T-cell (primary cell): ENCODE measurements around the gene WNK2. TPM values are rescaled to one million over a fixed set of nuclear protein-coding genes. Genes with fewer than 3 reads are reported as not detected.

Source experiments
- ATAC-seq, 4 experiments: fragments of 200-7000 bp in 3 of 4; fragments of 150-1000 bp in 1 of 4; cut with Tn5 transposase; replicated peaks in 1 of 4; 1 replicate in 3 of 4; 2 replicates in 1 of 4; pipeline ENCODE4 v1.10.0; 2021; ENCODE audit warnings: moderate library complexity in 3 of 4, mild to moderate bottlenecking in 2 of 4, moderate number of reproducible peaks in 1 of 4
- CTCF ChIA-PET, 2 donors: fragments of 300-600 bp; sonication (Branson Sonifier 250); formaldehyde crosslinking; loops; one replicate each; lab custom pipeline; 2022; ENCODE audit warnings: antibody characterized with exemption in 2 of 2; lab: Charles Lee
- POLR2A ChIA-PET, 2 donors: fragments of 300-600 bp; sonication (Branson Sonifier 250); formaldehyde crosslinking; loops; one replicate each; lab custom pipeline; 2022; ENCODE audit warnings: antibody characterized with exemption in 2 of 2; lab: Charles Lee
- DNase-seq, 35 experiments: peaks; one replicate each; pipeline versions ENCODE4 v3.0.0 to v3.0.0-alpha.2; 2013 to 2023
- H3K27ac ChIP-seq: one replicate; pipeline ENCODE4 v1.5.1; 2013; ENCODE audit warnings: low read length
- H3K27me3 ChIP-seq, 2 experiments: replicated peaks in 1 of 2; 1 replicate in 1 of 2; 2 replicates in 1 of 2; pipeline versions ENCODE4 v1.6.1 to v1.7.0; 2013; ENCODE audit warnings: low read length in 1 of 2, mixed read lengths in 1 of 2; ENCODE audit not compliant: control insufficient read depth in 2 of 2, insufficient read depth in 2 of 2; ENCODE audit errors: extremely low read depth in 1 of 2
- H3K36me3 ChIP-seq, 2 donors: 1 replicate in 1 of 2; 2 replicates in 1 of 2; pipeline versions ENCODE4 v1.6.1 to v1.7.0; 2013; ENCODE audit warnings: low read length in 1 of 2; ENCODE audit not compliant: control insufficient read depth in 2 of 2, insufficient read depth in 1 of 2; ENCODE audit errors: extremely low read depth in 1 of 2
- H3K4me1 ChIP-seq, 2 experiments: 1 replicate in 1 of 2; 2 replicates in 1 of 2; pipeline versions ENCODE4 v1.6.1 to v1.7.0; 2013; ENCODE audit warnings: low read length in 2 of 2, mixed read lengths in 1 of 2; ENCODE audit not compliant: insufficient read depth in 2 of 2, control insufficient read depth in 1 of 2; ENCODE audit errors: extremely low read depth in 1 of 2
- H3K4me3 ChIP-seq, 2 donors: 1 replicate in 1 of 2; 2 replicates in 1 of 2; pipeline versions ENCODE4 v1.5.1 to v1.7.0; 2013; ENCODE audit warnings: mild to moderate bottlenecking in 2 of 2, low read length in 1 of 2, moderate library complexity in 1 of 2; ENCODE audit not compliant: control insufficient read depth in 1 of 2; ENCODE audit errors: extremely low read depth in 1 of 2
- H3K9me3 ChIP-seq: 2 replicates; pipeline ENCODE4 v1.7.0; 2013
- H3K27ac Mint-ChIP-seq, 2 donors: one replicate each; pipeline ENCODE4 v1.8.0; 2020 to 2021; ENCODE audit warnings: mild to moderate bottlenecking in 2 of 2, mixed read lengths in 2 of 2
- H3K27me3 Mint-ChIP-seq, 2 donors: one replicate each; pipeline ENCODE4 v1.8.0; 2021 to 2022; ENCODE audit warnings: mixed read lengths in 2 of 2
- H3K36me3 Mint-ChIP-seq: one replicate; pipeline ENCODE4 v1.8.0; 2021; ENCODE audit warnings: mixed read lengths
- H3K4me1 Mint-ChIP-seq, 3 donors: one replicate each; pipeline ENCODE4 v1.8.0; 2020 to 2022; ENCODE audit warnings: mixed read lengths in 3 of 3, mild to moderate bottlenecking in 1 of 3
- H3K4me3 Mint-ChIP-seq, 3 donors: one replicate each; pipeline ENCODE4 v1.8.0; 2020 to 2022; ENCODE audit warnings: mild to moderate bottlenecking in 3 of 3, mixed read lengths in 3 of 3, moderate library complexity in 3 of 3
- H3K9me3 Mint-ChIP-seq, 3 donors: one replicate each; pipeline ENCODE4 v1.8.0; 2020 to 2022; ENCODE audit warnings: mixed read lengths in 3 of 3
- WGBS: methylation state at CpG from one replicate; pipeline ENCODE4 v1.1.5; 2013; ENCODE audit warnings: missing lambda C conversion rate; ENCODE audit not compliant: insufficient coverage; 5-methylcytosine and 5-hydroxymethylcytosine counted together
- total RNA-seq, 35 experiments: library from RNA in 6 of 35; stranded (reverse) in 6 of 35; fragments of 120-200 nt in 1 of 35; gene quantifications; one replicate each; pipeline versions ENCODE4 v1.2.1 to v1.2.4 and lab custom pipeline; 2013 to 2026

WNK2 gene
- total RNA-seq, 5 donors from 2014 or later (not counting 1 experiment from before 2014, with no cell fraction given) = 0.12 to 0.95 (median 0.48) TPM

GRCh38 chr9:93212409-93212808, 28.5 kb downstream of the WNK2 start:
- Histone ChIP-seq H3K4me3 (no peak overlapping the region), H3K27me3 (peaks cover 0 to 4% of the 10 kb centered on the region in 2 experiments), H3K4me1 (no peaks in the 10 kb centered on the region), H3K27ac (no peak overlapping the region), H3K9me3 (no peaks in the 10 kb centered on the region), H3K36me3 (no peaks in the 10 kb centered on the region)
- Mint-ChIP-seq H3K27me3 (peaks cover 0 to 2% of the 10 kb centered on the region in 2 donors), H3K27ac (no peak overlapping the region), H3K9me3 (peaks cover 5 to 6% (median 6%) of the 10 kb centered on the region in 3 donors), H3K4me3 (no peak overlapping the region), H3K36me3 (peaks cover 6% of the 10 kb centered on the region), H3K4me1 (no peaks in the 10 kb centered on the region)
- DNase-seq (no peak), ATAC-seq (no peak)
- 75% methylated on average over 5 of the region's 5 CpGs for WGBS
- CTCF ChIA-PET = no interaction called here
- POLR2A ChIA-PET = no interaction called here

- Histone ChIP-seq H3K27ac (no peak overlapping the region), H3K36me3 (no peaks in the 10 kb centered on the region), H3K9me3 (no peaks in the 10 kb centered on the region), H3K27me3 (peaks cover 0 to 14% of the 10 kb centered on the region in 2 experiments), H3K4me1 (no peaks in the 10 kb centered on the region), H3K4me3 (no peak overlapping the region)
- ATAC-seq = no peak
- WGBS = 83% methylated on average over 1 of the region's 1 CpG
- Mint-ChIP-seq H3K4me3 (no peak overlapping the region), H3K36me3 (peaks cover 6% of the 10 kb centered on the region), H3K27me3 (peaks cover 0 to 2% of the 10 kb centered on the region in 2 donors), H3K9me3 (peaks cover 0 to 6% (median 5%) of the 10 kb centered on the region in 3 donors), H3K4me1 (no peaks in the 10 kb centered on the region), H3K27ac (no peak overlapping the region)
- POLR2A ChIA-PET = no interaction called here
- no peak for DNase-seq
- CTCF ChIA-PET = no interaction called here
These were observed 32.1 kb downstream of the WNK2 start for GRCh38 chr9:93216073-93216365.

GRCh38 chr9:93217706-93218105, 33.8 kb downstream of the WNK2 start:
- Histone ChIP-seq H3K9me3 (no peaks in the 10 kb centered on the region), H3K4me1 (no peaks in the 10 kb centered on the region), H3K36me3 (no peaks in the 10 kb centered on the region), H3K27ac (no peak overlapping the region), H3K4me3 (no peak overlapping the region), H3K27me3 (peaks cover 0 to 16% of the 10 kb centered on the region in 2 experiments)
- Mint-ChIP-seq H3K27me3 (peaks cover 0 to 2% of the 10 kb centered on the region in 2 donors), H3K9me3 (peaks cover 0 to 6% (median 5%) of the 10 kb centered on the region in 3 donors), H3K4me1 (no peaks in the 10 kb centered on the region), H3K27ac (no peak overlapping the region), H3K4me3 (no peak overlapping the region), H3K36me3 (peaks cover 6% of the 10 kb centered on the region)
- ChIA-PET POLR2A (no interaction called here), CTCF (no interaction called here)
- ATAC-seq (no peak), DNase-seq (no peak)
- WGBS = 96% methylated on average over 3 of the region's 5 CpGs

GRCh38 chr9:93218161-93218560, 34.2 kb downstream of the WNK2 start:
- H3K36me3 Mint-ChIP-seq = peaks cover 6% of the 10 kb centered on the region
- no peaks in the 10 kb centered on the region for H3K9me3 ChIP-seq
- ChIA-PET CTCF (no interaction called here), POLR2A (no interaction called here)
- peaks cover 0 to 2% of the 10 kb centered on the region in 2 donors for H3K27me3 Mint-ChIP-seq
- no peaks in the 10 kb centered on the region for H3K4me1 ChIP-seq
- WGBS = 78% methylated on average over 2 of the region's 6 CpGs
- ATAC-seq = no peak
- H3K27me3 ChIP-seq = peaks cover 0 to 19% of the 10 kb centered on the region in 2 experiments
- no peaks in the 10 kb centered on the region for H3K4me1 Mint-ChIP-seq
- H3K4me3 Mint-ChIP-seq = no peak overlapping the region
- H3K4me3 ChIP-seq = no peak overlapping the region
- H3K27ac ChIP-seq = no peak overlapping the region
- no peaks in the 10 kb centered on the region for H3K36me3 ChIP-seq
- H3K27ac Mint-ChIP-seq = no peak overlapping the region
- H3K9me3 Mint-ChIP-seq = peaks cover 0 to 6% (median 5%) of the 10 kb centered on the region in 3 donors
- no peak for DNase-seq

GRCh38 chr9:93218671-93219420, 34.9 kb downstream of the WNK2 start:
- Mint-ChIP-seq H3K4me3 (no peak overlapping the region), H3K27ac (no peak overlapping the region), H3K4me1 (no peaks in the 10 kb centered on the region), H3K9me3 (peaks cover 0 to 6% (median 5%) of the 10 kb centered on the region in 3 donors), H3K36me3 (peaks cover 6% of the 10 kb centered on the region), H3K27me3 (peaks cover 0 to 2% of the 10 kb centered on the region in 2 donors)
- DNase-seq (no peak), ATAC-seq (no peak)
- H3K27me3 ChIP-seq = peaks cover 0 to 26% of the 10 kb centered on the region in 2 experiments
- no peaks in the 10 kb centered on the region for H3K4me1 ChIP-seq
- H3K36me3 ChIP-seq = no peaks in the 10 kb centered on the region
- no peak overlapping the region for H3K27ac ChIP-seq
- POLR2A ChIA-PET = no interaction called here
- CTCF ChIA-PET = no interaction called here
- 61% methylated on average over 4 of the region's 11 CpGs for WGBS
- H3K9me3 ChIP-seq = no peaks in the 10 kb centered on the region
- H3K4me3 ChIP-seq = no peak overlapping the region

GRCh38 chr9:93219692-93220091, 35.8 kb downstream of the WNK2 start:
- H3K4me1 Mint-ChIP-seq = no peaks in the 10 kb centered on the region
- CTCF ChIA-PET = no interaction called here
- peaks cover 0 to 34% of the 10 kb centered on the region in 2 experiments for H3K27me3 ChIP-seq
- ATAC-seq = no peak
- no peak overlapping the region for H3K4me3 ChIP-seq
- no peak overlapping the region for H3K4me3 Mint-ChIP-seq
- POLR2A ChIA-PET = no interaction called here
- no peak for DNase-seq
- 92% methylated on average over 4 of the region's 5 CpGs for WGBS
- H3K36me3 Mint-ChIP-seq = peaks cover 6% of the 10 kb centered on the region
- no peak overlapping the region for H3K27ac Mint-ChIP-seq
- H3K4me1 ChIP-seq = no peaks in the 10 kb centered on the region
- H3K27ac ChIP-seq = no peak overlapping the region
- peaks cover 0 to 2% of the 10 kb centered on the region in 2 donors for H3K27me3 Mint-ChIP-seq
- H3K36me3 ChIP-seq = no peaks in the 10 kb centered on the region
- no peaks in the 10 kb centered on the region for H3K9me3 ChIP-seq
- H3K9me3 Mint-ChIP-seq = peaks cover 0 to 6% (median 5%) of the 10 kb centered on the region in 3 donors
